Body of pancreas (tissue), 4 donors: ENCODE results near the gene LRRC2.

Source experiments
- CTCF ChIP-seq, 7 experiments: fragments of 450-650 bp in 4 of 7; fragments of 200-600 bp in 3 of 7; sonication (generic) in 3 of 7; IDR thresholded peaks; one replicate each; pipeline ENCODE4 v1.5.1; 2016 to 2019; ENCODE audit warnings: antibody characterized with exemption in 7 of 7
- POLR2A ChIP-seq, 3 donors: fragments of 450-650 bp; IDR thresholded peaks; one replicate each; pipeline ENCODE4 v1.6.1; 2016; ENCODE audit warnings: antibody characterized with exemption in 3 of 3, mild to moderate bottlenecking in 2 of 3

- TF ChIP-seq CTCF (IDR thresholded peaks at IDR 0.05) = no peak
- TF ChIP-seq POLR2A (IDR thresholded peaks at IDR 0.05) = no peak
Measured at GRCh38 chr3:46579756-46580286, 13.7 kb upstream of the LRRC2 start.
